Measurements from ENCODE around the gene SMARCA4. TPM values are rescaled to one million over a fixed set of nuclear protein-coding genes. Genes with fewer than 3 reads are reported as not detected.

SMARCA4 gene
- total and polyA plus RNA-seq, 2 experiments from 2014 or later, result 177 to 336 TPM

DNA sequence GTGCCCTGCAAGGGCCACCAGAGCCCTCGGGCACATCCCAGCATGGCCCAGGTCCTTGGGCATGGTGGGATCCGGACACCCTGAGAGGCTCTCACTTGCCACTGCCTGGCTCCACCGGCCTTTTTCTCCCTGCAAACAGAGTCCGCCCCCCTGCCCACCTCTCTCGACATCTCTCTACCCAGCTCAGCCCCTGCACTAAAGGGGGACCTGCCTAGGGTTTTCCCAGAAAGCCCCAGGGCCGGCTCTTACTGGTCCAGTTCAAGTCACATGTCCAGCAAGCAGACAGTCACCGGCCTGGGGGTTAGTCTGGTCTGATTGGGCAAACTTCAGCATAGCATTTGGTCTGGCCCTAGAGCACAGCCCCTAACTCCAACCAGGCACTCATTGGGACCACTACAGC is 52.9 kb downstream of the SMARCA4 start:
- H3F3A ChIP-seq (replicated peaks; ENCODE audit: low read depth), result peaks cover 31% of the 10 kb centered on the region
- DNase-seq (ENCODE audit: low spot score), result no peak
- no peak overlapping the region for H3K4me3 ChIP-seq
- H3K36me3 ChIP-seq (ENCODE audit: insufficient read depth), result peaks cover 56% of the 10 kb centered on the region
- Mint-ChIP-seq H3K36me3 (ENCODE audit: low read depth) (peaks cover 95% of the 10 kb centered on the region), H3K9me3 (no peaks in the 10 kb centered on the region), H3K27me3 (ENCODE audit: insufficient read depth, low read depth, poor library complexity) (peaks cover 21% of the 10 kb centered on the region), H3K4me1 (no peaks in the 10 kb centered on the region; the same call in 2 of the 3 replicates), H3K4me3 (no peak overlapping the region), H3K27ac (no peak overlapping the region)
- no peaks in the 10 kb centered on the region for H3K4me1 ChIP-seq (ENCODE audit: insufficient read depth)
- H3K27me3 ChIP-seq (ENCODE audit: insufficient read depth), result no peaks in the 10 kb centered on the region
- no peak overlapping the region for H2AFZ ChIP-seq
- H3K4me2 ChIP-seq, result no peak overlapping the region
- no peak for TF ChIP-seq JUNB (IDR thresholded peaks at IDR 0.05; ENCODE audit: unreplicated experiment)
- no peak for TF ChIP-seq ETS1 (IDR thresholded peaks at IDR 0.05)
- no peak for TF ChIP-seq NANOG (IDR thresholded peaks at IDR 0.05; ENCODE audit: borderline replicate concordance)
- no peak for TF ChIP-seq POLR2AphosphoS5 (IDR thresholded peaks at IDR 0.05; ENCODE audit: low read depth)
- TF ChIP-seq STAT1 (IDR thresholded peaks at IDR 0.05; ENCODE audit: unreplicated experiment), result no peak
- no peak for TF ChIP-seq CREB1 (CRISPR knock-in tag; IDR thresholded peaks at IDR 0.05; ENCODE audit: low read depth)
- TF ChIP-seq ZNF331 (CRISPR knock-in tag; IDR thresholded peaks at IDR 0.05; ENCODE audit: low read depth), result no peak
- no peak for TF ChIP-seq CTCF (conservative IDR thresholded peaks at IDR 0.05; ENCODE audit: low read depth in 2 of 2)
- no peak for TF ChIP-seq EZH2 (IDR thresholded peaks at IDR 0.05; ENCODE audit: low read depth, unreplicated experiment)
- no peak for TF ChIP-seq ZNF114 (CRISPR knock-in tag; IDR thresholded peaks at IDR 0.05)
- TF ChIP-seq REST (IDR thresholded peaks at IDR 0.05; ENCODE audit: unreplicated experiment), result no peak
- no peak for TF ChIP-seq EZH2phosphoT487 (IDR thresholded peaks at IDR 0.05; ENCODE audit: unreplicated experiment)
- TF ChIP-seq, protein P1, sequence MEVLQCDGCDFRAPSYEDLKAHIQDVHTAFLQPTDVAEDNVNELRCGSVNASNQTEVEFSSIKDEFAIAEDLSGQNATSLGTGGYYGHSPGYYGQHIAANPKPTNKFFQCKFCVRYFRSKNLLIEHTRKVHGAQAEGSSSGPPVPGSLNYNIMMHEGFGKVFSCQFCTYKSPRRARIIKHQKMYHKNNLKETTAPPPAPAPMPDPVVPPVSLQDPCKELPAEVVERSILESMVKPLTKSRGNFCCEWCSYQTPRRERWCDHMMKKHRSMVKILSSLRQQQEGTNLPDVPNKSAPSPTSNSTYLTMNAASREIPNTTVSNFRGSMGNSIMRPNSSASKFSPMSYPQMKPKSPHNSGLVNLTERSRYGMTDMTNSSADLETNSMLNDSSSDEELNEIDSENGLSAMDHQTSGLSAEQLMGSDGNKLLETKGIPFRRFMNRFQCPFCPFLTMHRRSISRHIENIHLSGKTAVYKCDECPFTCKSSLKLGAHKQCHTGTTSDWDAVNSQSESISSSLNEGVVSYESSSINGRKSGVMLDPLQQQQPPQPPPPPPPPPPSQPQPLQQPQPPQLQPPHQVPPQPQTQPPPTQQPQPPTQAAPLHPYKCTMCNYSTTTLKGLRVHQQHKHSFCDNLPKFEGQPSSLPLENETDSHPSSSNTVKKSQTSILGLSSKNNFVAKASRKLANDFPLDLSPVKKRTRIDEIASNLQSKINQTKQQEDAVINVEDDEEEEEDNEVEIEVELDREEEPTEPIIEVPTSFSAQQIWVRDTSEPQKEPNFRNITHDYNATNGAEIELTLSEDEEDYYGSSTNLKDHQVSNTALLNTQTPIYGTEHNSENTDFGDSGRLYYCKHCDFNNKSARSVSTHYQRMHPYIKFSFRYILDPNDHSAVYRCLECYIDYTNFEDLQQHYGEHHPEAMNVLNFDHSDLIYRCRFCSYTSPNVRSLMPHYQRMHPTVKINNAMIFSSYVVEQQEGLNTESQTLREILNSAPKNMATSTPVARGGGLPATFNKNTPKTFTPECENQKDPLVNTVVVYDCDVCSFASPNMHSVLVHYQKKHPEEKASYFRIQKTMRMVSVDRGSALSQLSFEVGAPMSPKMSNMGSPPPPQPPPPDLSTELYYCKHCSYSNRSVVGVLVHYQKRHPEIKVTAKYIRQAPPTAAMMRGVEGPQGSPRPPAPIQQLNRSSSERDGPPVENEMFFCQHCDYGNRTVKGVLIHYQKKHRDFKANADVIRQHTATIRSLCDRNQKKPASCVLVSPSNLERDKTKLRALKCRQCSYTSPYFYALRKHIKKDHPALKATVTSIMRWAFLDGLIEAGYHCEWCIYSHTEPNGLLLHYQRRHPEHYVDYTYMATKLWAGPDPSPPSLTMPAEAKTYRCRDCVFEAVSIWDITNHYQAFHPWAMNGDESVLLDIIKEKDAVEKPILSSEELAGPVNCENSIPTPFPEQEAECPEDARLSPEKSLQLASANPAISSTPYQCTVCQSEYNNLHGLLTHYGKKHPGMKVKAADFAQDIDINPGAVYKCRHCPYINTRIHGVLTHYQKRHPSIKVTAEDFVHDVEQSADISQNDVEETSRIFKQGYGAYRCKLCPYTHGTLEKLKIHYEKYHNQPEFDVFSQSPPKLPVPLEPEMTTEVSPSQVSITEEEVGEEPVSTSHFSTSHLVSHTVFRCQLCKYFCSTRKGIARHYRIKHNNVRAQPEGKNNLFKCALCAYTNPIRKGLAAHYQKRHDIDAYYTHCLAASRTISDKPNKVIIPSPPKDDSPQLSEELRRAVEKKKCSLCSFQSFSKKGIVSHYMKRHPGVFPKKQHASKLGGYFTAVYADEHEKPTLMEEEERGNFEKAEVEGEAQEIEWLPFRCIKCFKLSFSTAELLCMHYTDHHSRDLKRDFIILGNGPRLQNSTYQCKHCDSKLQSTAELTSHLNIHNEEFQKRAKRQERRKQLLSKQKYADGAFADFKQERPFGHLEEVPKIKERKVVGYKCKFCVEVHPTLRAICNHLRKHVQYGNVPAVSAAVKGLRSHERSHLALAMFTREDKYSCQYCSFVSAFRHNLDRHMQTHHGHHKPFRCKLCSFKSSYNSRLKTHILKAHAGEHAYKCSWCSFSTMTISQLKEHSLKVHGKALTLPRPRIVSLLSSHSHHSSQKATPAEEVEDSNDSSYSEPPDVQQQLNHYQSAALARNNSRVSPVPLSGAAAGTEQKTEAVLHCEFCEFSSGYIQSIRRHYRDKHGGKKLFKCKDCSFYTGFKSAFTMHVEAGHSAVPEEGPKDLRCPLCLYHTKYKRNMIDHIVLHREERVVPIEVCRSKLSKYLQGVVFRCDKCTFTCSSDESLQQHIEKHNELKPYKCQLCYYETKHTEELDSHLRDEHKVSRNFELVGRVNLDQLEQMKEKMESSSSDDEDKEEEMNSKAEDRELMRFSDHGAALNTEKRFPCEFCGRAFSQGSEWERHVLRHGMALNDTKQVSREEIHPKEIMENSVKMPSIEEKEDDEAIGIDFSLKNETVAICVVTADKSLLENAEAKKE (CRISPR knock-in tag; IDR thresholded peaks at IDR 0.05), result no peak
- peaks cover 13% of the 10 kb centered on the region; the same call in 1 of the 2 replicates for H4K20me1 ChIP-seq (replicated peaks; ENCODE audit: insufficient read depth)
- no peak for ATAC-seq
- H3K27ac ChIP-seq (ENCODE audit: low read depth), result no peak overlapping the region
- no peaks in the 10 kb centered on the region for H3K9me2 ChIP-seq (ENCODE audit: insufficient read depth)
- peaks cover 4% of the 10 kb centered on the region; the same call in 1 of the 2 replicates for H3K79me2 ChIP-seq (replicated peaks; ENCODE audit: insufficient read depth)

Measured in GM23338 (cell line).